Hepatocyte (in vitro differentiated cells): ENCODE measurements around the gene PSMB10. TPM values are rescaled to one million over a fixed set of nuclear protein-coding genes. Genes with fewer than 3 reads are reported as not detected.

Source experiments
- DNase-seq: peaks from one replicate; pipeline ENCODE4 v3.0.0-alpha.2; 2016; ENCODE audit warnings: low spot score
- H2AFZ ChIP-seq: fragments of 200-600 bp; sonication (generic); 2 replicates; pipeline ENCODE4 v1.6.0; 2016; ENCODE audit warnings: antibody characterized with exemption, mild to moderate bottlenecking
- H3K27ac ChIP-seq: fragments of 200-600 bp; sonication (generic); 2 replicates; pipeline ENCODE4 v1.5.1; 2016; ENCODE audit warnings: mild to moderate bottlenecking
- H3K27me3 ChIP-seq: fragments of 200-600 bp; sonication (generic); 2 replicates; pipeline ENCODE4 v1.6.1; 2016
- H3K36me3 ChIP-seq: fragments of 200-600 bp; sonication (generic); replicated peaks from 2 replicates; pipeline ENCODE4 v1.5.1; 2016; ENCODE audit warnings: low read depth; ENCODE audit not compliant: insufficient read depth
- H3K4me1 ChIP-seq: fragments of 200-600 bp; sonication (generic); 2 replicates; pipeline ENCODE4 v1.5.1; 2016; ENCODE audit warnings: mild to moderate bottlenecking, moderate library complexity; ENCODE audit not compliant: insufficient read depth
- H3K4me2 ChIP-seq: fragments of 200-600 bp; sonication (generic); 2 replicates; pipeline ENCODE4 v1.6.0; 2016
- H3K4me3 ChIP-seq: fragments of 200-600 bp; sonication (generic); 2 replicates; pipeline ENCODE4 v1.5.1; 2016; ENCODE audit warnings: mild to moderate bottlenecking
- H3K79me2 ChIP-seq: fragments of 200-600 bp; sonication (generic); 2 replicates; pipeline ENCODE4 v1.6.0; 2017; ENCODE audit warnings: mild to moderate bottlenecking
- H3K9me2 ChIP-seq: fragments of 200-600 bp; sonication (generic); replicated peaks from 2 replicates; pipeline ENCODE4 v1.6.0; 2017; ENCODE audit warnings: mild to moderate bottlenecking; ENCODE audit not compliant: insufficient read depth
- H3K9me3 ChIP-seq: fragments of 200-600 bp; sonication (generic); 2 replicates; pipeline ENCODE4 v1.5.1; 2016; ENCODE audit warnings: low read depth, mild to moderate bottlenecking
- H4K20me1 ChIP-seq: fragments of 200-600 bp; sonication (generic); 2 replicates; pipeline ENCODE4 v1.6.0; 2016; ENCODE audit warnings: mild to moderate bottlenecking; ENCODE audit not compliant: insufficient read depth, poor library complexity, severe bottlenecking
- CTCF ChIP-seq: fragments of 200-600 bp; sonication (generic); IDR thresholded peaks from 2 replicates; pipeline ENCODE4 v1.5.1; 2016; ENCODE audit warnings: antibody characterized with exemption, mild to moderate bottlenecking; ENCODE audit not compliant: poor library complexity
- EZH2 ChIP-seq: fragments of 200-600 bp; sonication (generic); IDR thresholded peaks from 2 replicates; pipeline ENCODE4 v1.6.1; 2016; ENCODE audit warnings: antibody characterized with exemption, mild to moderate bottlenecking, borderline replicate concordance
- EZH2phosphoT487 ChIP-seq: fragments of 200-600 bp; sonication (generic); IDR thresholded peaks from one replicate; pipeline ENCODE4 v1.6.1; 2018; ENCODE audit warnings: antibody characterized with exemption, mild to moderate bottlenecking, low read depth, moderate library complexity; ENCODE audit not compliant: unreplicated experiment, severe bottlenecking
- WGBS: methylation state at CpG from one replicate; pipeline ENCODE4 v1.1.6; 2016; ENCODE audit warnings: low lambda C conversion rate; ENCODE audit errors: missing lambda C conversion rate; 5-methylcytosine and 5-hydroxymethylcytosine counted together
- polyA plus RNA-seq: library from polyadenylated mRNA; unstranded; fragments of >200 nt; fragmentation: Nextera tagmentation; extraction: Ambion mirVana; gene quantifications from 2 replicates; pipeline ENCODE4 v1.2.1, GENCODE V29; 2016
- total RNA-seq: library from RNA; depleted of rRNA; stranded (reverse); fragments of >200 nt; gene quantifications from 2 replicates; pipeline ENCODE4 v1.2.3, GENCODE V29; 2014

Gene PSMB10
- total and polyA plus RNA-seq, 2 experiments from 2014 or later: 13.7 to 48.7 TPM

- H4K20me1 ChIP-seq: no peaks in the 10 kb centered on the region
- no peak overlapping the region for H3K27ac ChIP-seq
- no peaks in the 10 kb centered on the region for H3K4me1 ChIP-seq
- no peak overlapping the region for H3K4me2 ChIP-seq
- no peak overlapping the region for H3K4me3 ChIP-seq
- no peak overlapping the region for H2AFZ ChIP-seq
- no peaks in the 10 kb centered on the region for H3K9me2 ChIP-seq
- TF ChIP-seq CTCF (no peak), EZH2phosphoT487 (no peak), EZH2 (no peak)
- 90% methylated on average over 9 of the region's 9 CpGs for WGBS
- no peaks in the 10 kb centered on the region for H3K27me3 ChIP-seq
- H3K79me2 ChIP-seq: no peaks in the 10 kb centered on the region
- DNase-seq: no peak
- no peaks in the 10 kb centered on the region for H3K9me3 ChIP-seq
- H3K36me3 ChIP-seq: no peaks in the 10 kb centered on the region
Measured at GRCh38 chr16:67977469-67978227, 41.0 kb upstream of the PSMB10 start.

- Histone ChIP-seq H3K4me2 (no peak overlapping the region), H3K27ac (no peak overlapping the region), H3K36me3 (no peaks in the 10 kb centered on the region), H3K4me1 (no peaks in the 10 kb centered on the region), H3K9me2 (no peaks in the 10 kb centered on the region), H4K20me1 (no peaks in the 10 kb centered on the region), H3K27me3 (no peaks in the 10 kb centered on the region), H3K79me2 (no peaks in the 10 kb centered on the region), H3K4me3 (no peak overlapping the region), H3K9me3 (no peaks in the 10 kb centered on the region), H2AFZ (no peak overlapping the region)
- 78% methylated on average over 5 of the region's 5 CpGs for WGBS
- TF ChIP-seq EZH2phosphoT487: no peak
- TF ChIP-seq CTCF: no peak
- TF ChIP-seq EZH2: no peak
- DNase-seq: no peak
Measured at GRCh38 chr16:67977005-67977404, 40.4 kb upstream of the PSMB10 start.

GRCh38 chr16:67976205-67976604 is 39.6 kb upstream of the PSMB10 start:
- WGBS: 96% methylated on average over 2 of the region's 2 CpGs
- Histone ChIP-seq H2AFZ (no peak overlapping the region), H3K27ac (no peak overlapping the region), H3K9me3 (no peaks in the 10 kb centered on the region), H3K4me3 (no peak overlapping the region), H3K4me2 (no peak overlapping the region), H4K20me1 (no peaks in the 10 kb centered on the region), H3K9me2 (no peaks in the 10 kb centered on the region), H3K79me2 (no peaks in the 10 kb centered on the region), H3K27me3 (no peaks in the 10 kb centered on the region), H3K4me1 (no peaks in the 10 kb centered on the region), H3K36me3 (no peaks in the 10 kb centered on the region)
- DNase-seq: no peak
- TF ChIP-seq CTCF (no peak), EZH2phosphoT487 (no peak), EZH2 (no peak)
